ENCODE data around the gene MBD3L1.

MBD3L1 gene

GRCh38 chr19:8832132-8833021, at the start of gene MBD3L1, which contains the start of gene ZNF558:
Gene MBD3L1, plus strand, starts transcription at chr19:8832377. Its CDS starts 10,302 bp downstream, at chr19:8842679.
Gene ZNF558, minus strand, starts transcription at chr19:8832304. Its CDS starts 9,645 bp downstream, at chr19:8822659.
- no peak for TF ChIP-seq CTCF (IDR thresholded peaks at IDR 0.05; ENCODE audit: low read depth, low read length)
- peak; percentile 99 for TF ChIP-seq POLR2A (IDR thresholded peaks at IDR 0.05; ENCODE audit: extremely low read depth, insufficient read length)
- TF ChIP-seq MAX (IDR thresholded peaks at IDR 0.05; ENCODE audit: low read depth, low read length), result peak; percentile 90
- peak; percentile 97 for TF ChIP-seq MYC (IDR thresholded peaks at IDR 0.05; ENCODE audit: low read depth, low read length)
- DNase-seq (ENCODE audit: low read depth), result peak; percentile 100
- H3K4me3 ChIP-seq (ENCODE audit: low read depth, low read length), result peak within 1 kb of the TSS; percentile 65

GRCh38 chr19:8794823-8795222, 37.4 kb upstream of the MBD3L1 start:
- TF ChIP-seq MYC (IDR thresholded peaks at IDR 0.05; ENCODE audit: low read depth, low read length), result no peak
- no peak for TF ChIP-seq POLR2A (IDR thresholded peaks at IDR 0.05; ENCODE audit: extremely low read depth, insufficient read length)
- no peak for TF ChIP-seq CTCF (IDR thresholded peaks at IDR 0.05; ENCODE audit: low read depth, low read length)
- TF ChIP-seq MAX (IDR thresholded peaks at IDR 0.05; ENCODE audit: low read depth, low read length), result no peak
- no peak overlapping the region for H3K4me3 ChIP-seq (ENCODE audit: low read depth, low read length)
- DNase-seq (ENCODE audit: low read depth), result no peak

GRCh38 chr19:8806661-8807060, 25.5 kb upstream of the MBD3L1 start:
- no peak for DNase-seq (ENCODE audit: low read depth)
- H3K4me3 ChIP-seq (ENCODE audit: low read depth, low read length), result no peak overlapping the region
- no peak for TF ChIP-seq POLR2A (IDR thresholded peaks at IDR 0.05; ENCODE audit: extremely low read depth, insufficient read length)
- TF ChIP-seq MYC (IDR thresholded peaks at IDR 0.05; ENCODE audit: low read depth, low read length), result no peak
- no peak for TF ChIP-seq CTCF (IDR thresholded peaks at IDR 0.05; ENCODE audit: low read depth, low read length)
- no peak for TF ChIP-seq MAX (IDR thresholded peaks at IDR 0.05; ENCODE audit: low read depth, low read length)

GRCh38 chr19:8811315-8812172, 20.6 kb upstream of the MBD3L1 start:
- TF ChIP-seq MAX (IDR thresholded peaks at IDR 0.05; ENCODE audit: low read depth, low read length), result no peak
- no peak for TF ChIP-seq POLR2A (IDR thresholded peaks at IDR 0.05; ENCODE audit: extremely low read depth, insufficient read length)
- no peak for TF ChIP-seq CTCF (IDR thresholded peaks at IDR 0.05; ENCODE audit: low read depth, low read length)
- TF ChIP-seq MYC (IDR thresholded peaks at IDR 0.05; ENCODE audit: low read depth, low read length), result no peak
- H3K4me3 ChIP-seq (ENCODE audit: low read depth, low read length), result no peak overlapping the region
- DNase-seq (ENCODE audit: low read depth), result peak; percentile 54

- H3K4me3 ChIP-seq (ENCODE audit: low read depth, low read length), result no peak overlapping the region
- no peak for TF ChIP-seq POLR2A (IDR thresholded peaks at IDR 0.05; ENCODE audit: extremely low read depth, insufficient read length)
- TF ChIP-seq CTCF (IDR thresholded peaks at IDR 0.05; ENCODE audit: low read depth, low read length), result no peak
- no peak for TF ChIP-seq MAX (IDR thresholded peaks at IDR 0.05; ENCODE audit: low read depth, low read length)
- TF ChIP-seq MYC (IDR thresholded peaks at IDR 0.05; ENCODE audit: low read depth, low read length), result no peak
- no peak for DNase-seq (ENCODE audit: low read depth)
Measured at GRCh38 chr19:8814176-8814575, 18.0 kb upstream of the MBD3L1 start.

Data from NB4 (cell line).